HCT116 (cell line): ENCODE data around the gene TNFRSF8. TPM values are rescaled to one million over a fixed set of nuclear protein-coding genes. Genes with fewer than 3 reads are reported as not detected.

Experiments used
- ATAC-seq: fragments of 200-7000 bp; cut with Tn5 transposase; 2 replicates; pipeline ENCODE4 v1.9.1; 2020; ENCODE audit warnings: mild to moderate bottlenecking, moderate library complexity
- BruUV-seq: library from RNA; stranded (reverse); fragments of 400-500 nt; replicated peaks from 2 replicates; lab custom pipeline; 2021; lab: Mats Ljungman, UMichigan
- CTCF ChIA-PET: fragments of 300-600 bp; sonication (Branson Sonifier 250); formaldehyde crosslinking; loops from one replicate; lab custom pipeline; 2021; ENCODE audit warnings: antibody characterized with exemption; lab: Charles Lee
- POLR2A ChIA-PET: fragments of 300-600, 350-600 bp; sonication (Branson Sonifier 250); formaldehyde crosslinking; loops from one replicate; lab custom pipeline; 2021; ENCODE audit warnings: antibody characterized with exemption; lab: Charles Lee
- RAD21 ChIA-PET, 2 experiments: fragments of 300-600 bp; sonication (Branson Sonifier 250); formaldehyde crosslinking; loops; one replicate each; lab custom pipeline; 2023; ENCODE audit warnings: low total read pairs in 2 of 2; ENCODE audit not compliant: uncharacterized antibody in 2 of 2, unreplicated experiment in 2 of 2, low non-redundant PET in 1 of 2; lab: Charles Lee
- DNase-seq: peaks from one replicate; pipeline ENCODE4 v3.0.0-alpha.2; 2010; ENCODE audit warnings: low read depth, low spot score
- H2AFZ ChIP-seq: fragments of 200-600 bp; shearing (Covaris generic), sonication (generic); 2 replicates; pipeline ENCODE4 v1.6.1; 2017; ENCODE audit warnings: low read depth, mixed run types, mixed read lengths, antibody characterized with exemption, low read length; ENCODE audit not compliant: poor library complexity, severe bottlenecking
- H3K27ac ChIP-seq: 2 replicates; pipeline ENCODE4 v1.5.1; 2012; ENCODE audit warnings: low read depth, low read length
- H3K27me3 ChIP-seq: fragments of 200-600 bp; sonication (generic); 2 replicates; pipeline ENCODE4 v1.6.1; 2016; ENCODE audit warnings: mixed run types, low read length, mixed read lengths; ENCODE audit not compliant: insufficient read depth
- H3K36me3 ChIP-seq, 2 experiments: fragments of 200-500 bp in 1 of 2; fragments of 200-600 bp in 1 of 2; sonication (Bioruptor generic) in 1 of 2; sonication (generic) in 1 of 2; 2 replicates each; pipeline versions ENCODE4 v1.5.1 to v1.6.1; 2014 to 2016; ENCODE audit warnings: low read length in 2 of 2, inconsistent platforms in 1 of 2, mixed read lengths in 1 of 2, mixed run types in 1 of 2; ENCODE audit not compliant: insufficient read depth in 2 of 2, control insufficient read depth in 1 of 2
- H3K4me1 ChIP-seq, 2 experiments: fragments of 200-600 bp in 1 of 2; sonication (generic) in 1 of 2; 2 replicates each; pipeline versions ENCODE4 v1.5.1 to v1.6.1; 2012 to 2017; ENCODE audit warnings: low read length in 2 of 2, inconsistent platforms in 1 of 2, mild to moderate bottlenecking in 1 of 2, mixed read lengths in 1 of 2, mixed run types in 1 of 2, moderate library complexity in 1 of 2; ENCODE audit not compliant: insufficient read depth in 2 of 2, control insufficient read depth in 1 of 2
- H3K4me2 ChIP-seq: fragments of 200-600 bp; sonication (generic); 2 replicates; pipeline ENCODE4 v1.6.1; 2017; ENCODE audit warnings: mixed run types, low read length, mixed read lengths
- H3K4me3 ChIP-seq, 2 experiments: fragments of 200-600 bp in 1 of 2; sonication (generic) in 1 of 2; replicated peaks in 1 of 2; 2 replicates each; pipeline ENCODE4 v1.5.1; 2011 to 2016; ENCODE audit warnings: low read length in 2 of 2, control low read depth in 1 of 2, low read depth in 1 of 2, mild to moderate bottlenecking in 1 of 2, mixed read lengths in 1 of 2, mixed run types in 1 of 2
- H3K79me2 ChIP-seq: fragments of 200-600 bp; sonication (generic); 2 replicates; pipeline ENCODE4 v1.6.1; 2017; ENCODE audit warnings: mild to moderate bottlenecking, mixed run types, low read length, moderate library complexity, mixed read lengths; ENCODE audit not compliant: insufficient read depth
- H3K9ac ChIP-seq: fragments of 200-600 bp; sonication (generic); 2 replicates; pipeline ENCODE4 v1.6.1; 2016; ENCODE audit warnings: low read length, mixed read lengths
- H3K9me2 ChIP-seq: fragments of 200-600 bp; sonication (generic), shearing (Covaris generic); 2 replicates; pipeline ENCODE4 v1.6.1; 2017; ENCODE audit warnings: mixed run types, mild to moderate bottlenecking, moderate library complexity; ENCODE audit not compliant: insufficient read depth
- H3K9me3 ChIP-seq, 2 experiments: fragments of 200-500 bp in 1 of 2; fragments of 200-600 bp in 1 of 2; sonication (Bioruptor generic) in 1 of 2; sonication (generic) in 1 of 2; 2 replicates each; pipeline ENCODE4 v1.6.1; 2014 to 2017; ENCODE audit warnings: low read length in 2 of 2, mixed read lengths in 2 of 2, inconsistent platforms in 1 of 2, low read depth in 1 of 2, mild to moderate bottlenecking in 1 of 2, mixed run types in 1 of 2, moderate library complexity in 1 of 2; ENCODE audit not compliant: control insufficient read depth in 1 of 2, insufficient read depth in 1 of 2
- H4K20me1 ChIP-seq: fragments of 200-600 bp; sonication (generic), shearing (Covaris generic); 2 replicates; pipeline ENCODE4 v1.6.1; 2017; ENCODE audit warnings: mixed run types, mild to moderate bottlenecking, moderate library complexity; ENCODE audit not compliant: insufficient read depth
- CTCF ChIP-seq, 3 experiments: fragments of 200-600 bp in 1 of 3; sonication (generic) in 1 of 3; IDR thresholded peaks in 2 of 3; conservative IDR thresholded peaks in 1 of 3; 2 replicates each; pipeline ENCODE4 v1.5.1; 2012 to 2017; ENCODE audit warnings: low read depth in 2 of 3, low read length in 2 of 3, antibody characterized with exemption in 1 of 3, borderline replicate concordance in 1 of 3, control low read depth in 1 of 3, mild to moderate bottlenecking in 1 of 3, mixed read lengths in 1 of 3, mixed run types in 1 of 3, moderate library complexity in 1 of 3; ENCODE audit not compliant: insufficient read depth in 1 of 3
- MAX ChIP-seq: IDR thresholded peaks from 2 replicates; pipeline ENCODE4 v1.6.1; 2012
- RAD21 ChIP-seq: IDR thresholded peaks from 2 replicates; pipeline ENCODE4 v1.6.1; 2012; ENCODE audit warnings: low read depth, mild to moderate bottlenecking
- TCF7L2 ChIP-seq: IDR thresholded peaks from 2 replicates; pipeline ENCODE4 v1.7.0; 2011; ENCODE audit warnings: borderline replicate concordance, inconsistent platforms; ENCODE audit not compliant: insufficient read depth, insufficient read length; ENCODE audit errors: extremely low read depth
- ZNF274 ChIP-seq: fragments of 200-500 bp; sonication (Bioruptor generic); IDR thresholded peaks from 2 replicates; pipeline ENCODE4 v1.6.1; 2014; ENCODE audit warnings: mild to moderate bottlenecking, low read depth, low read length, inconsistent platforms
- intact Hi-C: fragments of 100-400 bp; cut with micrococcal nuclease; formaldehyde crosslinking; loops from 2 replicates; pipeline ENCODE4 v1.10.0; 2022
- total RNA-seq: library from RNA; stranded (reverse); gene quantifications from one replicate; pipeline ENCODE4 v1.2.1, GENCODE V29; 2021; ENCODE audit not compliant: unreplicated experiment

Gene TNFRSF8
- total RNA-seq, 1 experiment from 2014 or later, result 0.17 TPM

GRCh38 chr1:12078938-12079861, 16.1 kb downstream of the TNFRSF8 start:
- DNase-seq (peak; percentile 27), ATAC-seq (peak; percentile 71)
- POLR2A ChIA-PET, result interaction anchor here (0.8 to 3.1 kb wide), 2 partner anchors 60 to 169 kb away, joined by 3 to 15 read pairs; partner anchors contain the start of gene MIIP
- TF ChIP-seq RAD21, result peak; percentile 65
- TF ChIP-seq MAX, result no peak
- no peak for TF ChIP-seq ZNF274
- no peak for TF ChIP-seq TCF7L2
- TF ChIP-seq CTCF (IDR thresholded peaks at IDR 0.05 in 2 of 3, conservative IDR thresholded peaks at IDR 0.05 in 1 of 3; ENCODE audit: borderline replicate concordance in 1 of 3, insufficient read depth in 1 of 3, low read depth in 2 of 3, low read length in 2 of 3), result peak; percentile 55 to 70 (median 62)
- RAD21 ChIA-PET, result no interaction called here
- CTCF ChIA-PET, result interaction anchor here (0.7 to 1.4 kb wide), 8 partner anchors 8 to 99 kb away, joined by 3 to 11 read pairs (median 4); partner anchors contain the start of genes MFN2 and MIIP
- no peaks in the 10 kb centered on the region for H3K36me3 ChIP-seq
- H3K4me2 ChIP-seq, result no peak overlapping the region
- no peak overlapping the region for H2AFZ ChIP-seq
- intact Hi-C loops, result no loop called here
- no peaks in the 10 kb centered on the region for H3K79me2 ChIP-seq
- no peaks in the 10 kb centered on the region for H3K27me3 ChIP-seq
- H3K9me2 ChIP-seq, result no peaks in the 10 kb centered on the region
- BruUV-seq, result no TSS peak
- no peak overlapping the region for H3K4me3 ChIP-seq
- H3K4me1 ChIP-seq, result peaks cover 0 to 16% of the 10 kb centered on the region in 2 experiments; a peak in 1 of 4 replicates
- no peaks in the 10 kb centered on the region for H3K9me3 ChIP-seq
- H3K9ac ChIP-seq, result no peak overlapping the region
- H3K27ac ChIP-seq, result no peak overlapping the region
- no peaks in the 10 kb centered on the region for H4K20me1 ChIP-seq
